Gastroesophageal sphincter (tissue), 3 donors: Measurements from ENCODE around the gene FBF1.

Source experiments
- CTCF ChIP-seq, 4 experiments: fragments of 200-600 bp in 2 of 4; fragments of 450-650 bp in 2 of 4; sonication (generic) in 1 of 4; IDR thresholded peaks; one replicate each; pipeline ENCODE4 v1.5.1; 2017 to 2019; ENCODE audit warnings: antibody characterized with exemption in 4 of 4, mild to moderate bottlenecking in 2 of 4, moderate library complexity in 2 of 4
- EP300 ChIP-seq: sonication (generic); formaldehyde crosslinking; IDR thresholded peaks from one replicate; pipeline ENCODE4 v1.6.1; 2017; ENCODE audit warnings: antibody characterized with exemption, mild to moderate bottlenecking
- POLR2A ChIP-seq, 2 donors: fragments of 450-650 bp; IDR thresholded peaks; one replicate each; pipeline ENCODE4 v1.6.1; 2017; ENCODE audit warnings: antibody characterized with exemption in 2 of 2, mild to moderate bottlenecking in 2 of 2, moderate library complexity in 1 of 2
- POLR2AphosphoS5 ChIP-seq: sonication (generic); formaldehyde crosslinking; IDR thresholded peaks from one replicate; pipeline ENCODE4 v1.6.1; 2017; ENCODE audit warnings: antibody characterized with exemption

GRCh38 chr17:75925103-75925502 lies 15.7 kb downstream of the FBF1 start:
- TF ChIP-seq POLR2A (IDR thresholded peaks at IDR 0.05) (no peak), CTCF (IDR thresholded peaks at IDR 0.05) (no peak), POLR2AphosphoS5 (no peak), EP300 (no peak)
